ENCODE data around the gene TFIP11. TPM values are rescaled to one million over a fixed set of nuclear protein-coding genes. Genes with fewer than 3 reads are reported as not detected.

The TFIP11 gene
- total RNA-seq, 1 experiment from 2014 or later: 29.8 TPM

DNA sequence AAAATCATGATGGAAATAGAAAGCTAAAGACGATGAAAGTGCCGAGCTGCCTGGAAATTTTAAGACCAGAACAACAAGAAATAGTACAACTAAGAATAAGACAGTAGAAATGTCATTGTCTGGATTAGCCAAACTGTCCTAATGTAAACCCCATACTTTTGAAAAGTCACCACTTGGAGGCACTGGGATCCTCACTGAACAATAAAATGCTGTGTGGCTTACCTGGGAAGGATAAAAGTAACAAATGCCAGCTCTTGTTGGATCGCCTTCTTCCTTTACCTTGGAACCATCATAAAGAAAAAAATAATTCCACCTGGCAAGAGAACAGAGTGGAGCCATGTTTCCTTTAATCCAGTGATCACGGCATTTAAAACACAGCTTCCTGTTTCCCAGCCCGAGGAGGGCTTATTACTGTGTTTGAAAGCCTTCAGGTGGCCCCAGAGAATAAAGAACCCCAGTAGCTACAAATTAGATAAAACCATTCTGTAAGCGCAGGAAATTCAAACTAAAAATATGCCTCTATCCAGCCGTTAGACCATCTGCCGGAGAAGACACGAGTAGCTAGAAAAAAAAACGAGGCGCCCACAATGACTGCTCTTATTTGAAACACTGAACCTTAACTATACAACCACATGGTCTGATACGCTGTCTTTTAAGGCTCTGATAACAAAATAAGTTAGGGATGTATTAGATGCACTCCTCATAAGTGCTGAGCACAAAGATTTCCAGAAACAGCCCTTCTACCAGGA lies 33.1 kb downstream of the TFIP11 start:
- Histone ChIP-seq H3K9me3 (ENCODE audit: control insufficient read depth, insufficient read depth, low read depth, low read length) (no peaks in the 10 kb centered on the region), H3K4me3 (ENCODE audit: low read depth in 2 of 2, low read length in 2 of 2) (peak overlapping the region; percentile 27 to 43), H3K27ac (ENCODE audit: low read length) (peak overlapping the region; percentile 69; the same call in 1 of the 2 replicates), H3K4me1 (ENCODE audit: control insufficient read depth, insufficient read depth, low read length) (peaks cover 28% of the 10 kb centered on the region), H3K27me3 (ENCODE audit: control insufficient read depth, insufficient read depth, low read length) (no peaks in the 10 kb centered on the region), H3K36me3 (ENCODE audit: control insufficient read depth, insufficient read depth, low read length) (peaks cover 2% of the 10 kb centered on the region)
- CTCF ChIA-PET: interaction anchor here (0.6 kb wide), 1 partner anchor 165 kb away, joined by 3 read pairs; no protein-coding TSS in a partner anchor
- BruUV-seq (replicated peaks): no TSS peak
- intact Hi-C loops (cut with micrococcal nuclease; ENCODE audit: unreplicated experiment) (no loop called here), in situ Hi-C loops (cut with HindIII; ENCODE audit: low pct_unique_long_range_greater_than_20kb, low sequenced_read_pairs) (no loop called here)
- no peak for ATAC-seq
- no peak for DNase-seq (ENCODE audit: low read depth, low spot score)
- TF ChIP-seq, protein P1, sequence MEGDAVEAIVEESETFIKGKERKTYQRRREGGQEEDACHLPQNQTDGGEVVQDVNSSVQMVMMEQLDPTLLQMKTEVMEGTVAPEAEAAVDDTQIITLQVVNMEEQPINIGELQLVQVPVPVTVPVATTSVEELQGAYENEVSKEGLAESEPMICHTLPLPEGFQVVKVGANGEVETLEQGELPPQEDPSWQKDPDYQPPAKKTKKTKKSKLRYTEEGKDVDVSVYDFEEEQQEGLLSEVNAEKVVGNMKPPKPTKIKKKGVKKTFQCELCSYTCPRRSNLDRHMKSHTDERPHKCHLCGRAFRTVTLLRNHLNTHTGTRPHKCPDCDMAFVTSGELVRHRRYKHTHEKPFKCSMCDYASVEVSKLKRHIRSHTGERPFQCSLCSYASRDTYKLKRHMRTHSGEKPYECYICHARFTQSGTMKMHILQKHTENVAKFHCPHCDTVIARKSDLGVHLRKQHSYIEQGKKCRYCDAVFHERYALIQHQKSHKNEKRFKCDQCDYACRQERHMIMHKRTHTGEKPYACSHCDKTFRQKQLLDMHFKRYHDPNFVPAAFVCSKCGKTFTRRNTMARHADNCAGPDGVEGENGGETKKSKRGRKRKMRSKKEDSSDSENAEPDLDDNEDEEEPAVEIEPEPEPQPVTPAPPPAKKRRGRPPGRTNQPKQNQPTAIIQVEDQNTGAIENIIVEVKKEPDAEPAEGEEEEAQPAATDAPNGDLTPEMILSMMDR (IDR thresholded peaks at IDR 0.05): no peak
- TF ChIP-seq SIN3A (IDR thresholded peaks at IDR 0.05; ENCODE audit: borderline replicate concordance, insufficient read depth, low read depth, low read length) (no peak), POLR2AphosphoS5 (IDR thresholded peaks at IDR 0.05; ENCODE audit: low read depth, low read length) (no peak), TCF7L2 (IDR thresholded peaks at IDR 0.05; ENCODE audit: low read depth, low read length) (no peak)
- TF ChIP-seq, protein P2, sequence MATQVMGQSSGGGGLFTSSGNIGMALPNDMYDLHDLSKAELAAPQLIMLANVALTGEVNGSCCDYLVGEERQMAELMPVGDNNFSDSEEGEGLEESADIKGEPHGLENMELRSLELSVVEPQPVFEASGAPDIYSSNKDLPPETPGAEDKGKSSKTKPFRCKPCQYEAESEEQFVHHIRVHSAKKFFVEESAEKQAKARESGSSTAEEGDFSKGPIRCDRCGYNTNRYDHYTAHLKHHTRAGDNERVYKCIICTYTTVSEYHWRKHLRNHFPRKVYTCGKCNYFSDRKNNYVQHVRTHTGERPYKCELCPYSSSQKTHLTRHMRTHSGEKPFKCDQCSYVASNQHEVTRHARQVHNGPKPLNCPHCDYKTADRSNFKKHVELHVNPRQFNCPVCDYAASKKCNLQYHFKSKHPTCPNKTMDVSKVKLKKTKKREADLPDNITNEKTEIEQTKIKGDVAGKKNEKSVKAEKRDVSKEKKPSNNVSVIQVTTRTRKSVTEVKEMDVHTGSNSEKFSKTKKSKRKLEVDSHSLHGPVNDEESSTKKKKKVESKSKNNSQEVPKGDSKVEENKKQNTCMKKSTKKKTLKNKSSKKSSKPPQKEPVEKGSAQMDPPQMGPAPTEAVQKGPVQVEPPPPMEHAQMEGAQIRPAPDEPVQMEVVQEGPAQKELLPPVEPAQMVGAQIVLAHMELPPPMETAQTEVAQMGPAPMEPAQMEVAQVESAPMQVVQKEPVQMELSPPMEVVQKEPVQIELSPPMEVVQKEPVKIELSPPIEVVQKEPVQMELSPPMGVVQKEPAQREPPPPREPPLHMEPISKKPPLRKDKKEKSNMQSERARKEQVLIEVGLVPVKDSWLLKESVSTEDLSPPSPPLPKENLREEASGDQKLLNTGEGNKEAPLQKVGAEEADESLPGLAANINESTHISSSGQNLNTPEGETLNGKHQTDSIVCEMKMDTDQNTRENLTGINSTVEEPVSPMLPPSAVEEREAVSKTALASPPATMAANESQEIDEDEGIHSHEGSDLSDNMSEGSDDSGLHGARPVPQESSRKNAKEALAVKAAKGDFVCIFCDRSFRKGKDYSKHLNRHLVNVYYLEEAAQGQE (IDR thresholded peaks at IDR 0.05; ENCODE audit: insufficient read depth in 1 of 2, low read depth in 2 of 2, low read length in 1 of 2): no peak
- POLR2A ChIA-PET: no interaction called here

DNA sequence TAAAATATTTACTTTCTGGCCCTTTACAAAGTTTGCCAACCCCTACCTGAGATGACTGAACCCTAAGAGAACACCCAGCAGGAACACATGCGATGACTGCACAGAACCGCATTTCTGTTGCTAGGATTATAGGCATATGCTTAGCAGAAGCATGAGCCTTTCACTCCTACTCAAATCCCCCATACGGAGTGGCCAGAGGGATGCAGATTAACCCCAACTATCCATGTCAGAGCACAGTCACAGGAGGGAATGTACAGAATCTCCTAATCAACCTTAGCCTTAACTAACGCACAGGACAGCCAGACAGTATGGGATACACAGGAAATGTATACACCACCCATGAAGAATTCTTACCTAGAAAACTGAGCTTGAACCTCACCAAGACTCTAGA lies 34.9 kb downstream of the TFIP11 start:
- no TSS peak for BruUV-seq (replicated peaks)
- Histone ChIP-seq H3K4me1 (ENCODE audit: control insufficient read depth, insufficient read depth, low read length) (peaks cover 23% of the 10 kb centered on the region), H3K9me3 (ENCODE audit: control insufficient read depth, insufficient read depth, low read depth, low read length) (no peaks in the 10 kb centered on the region), H3K36me3 (ENCODE audit: control insufficient read depth, insufficient read depth, low read length) (peaks cover 2% of the 10 kb centered on the region; the same call in 1 of the 2 replicates), H3K27me3 (ENCODE audit: control insufficient read depth, insufficient read depth, low read length) (no peaks in the 10 kb centered on the region), H3K4me3 (ENCODE audit: low read depth in 2 of 2, low read length in 2 of 2) (no peak overlapping the region), H3K27ac (ENCODE audit: low read length) (no peak overlapping the region)
- POLR2A ChIA-PET: no interaction called here
- intact Hi-C loops (cut with micrococcal nuclease; ENCODE audit: unreplicated experiment): no loop called here
- in situ Hi-C loops (cut with HindIII; ENCODE audit: low pct_unique_long_range_greater_than_20kb, low sequenced_read_pairs): no loop called here
- no peak for TF ChIP-seq POLR2AphosphoS5 (IDR thresholded peaks at IDR 0.05; ENCODE audit: low read depth, low read length)
- TF ChIP-seq TCF7L2 (IDR thresholded peaks at IDR 0.05; ENCODE audit: low read depth, low read length): no peak
- TF ChIP-seq SIN3A (IDR thresholded peaks at IDR 0.05; ENCODE audit: borderline replicate concordance, insufficient read depth, low read depth, low read length): no peak
- TF ChIP-seq, protein P1 (IDR thresholded peaks at IDR 0.05): no peak
- TF ChIP-seq, protein P2 (IDR thresholded peaks at IDR 0.05; ENCODE audit: insufficient read depth in 1 of 2, low read depth in 2 of 2, low read length in 1 of 2): no peak
- ATAC-seq (no peak), DNase-seq (ENCODE audit: low read depth, low spot score) (no peak)
- CTCF ChIA-PET: no interaction called here
